Non-pigmented ciliary epithelial cell (primary cell): ENCODE results near the gene METTL4.

Experiments used
- DNase-seq: peaks from one replicate; pipeline ENCODE4 v3.0.0-alpha.2; 2010; ENCODE audit warnings: low read depth

Gene METTL4, protein sequence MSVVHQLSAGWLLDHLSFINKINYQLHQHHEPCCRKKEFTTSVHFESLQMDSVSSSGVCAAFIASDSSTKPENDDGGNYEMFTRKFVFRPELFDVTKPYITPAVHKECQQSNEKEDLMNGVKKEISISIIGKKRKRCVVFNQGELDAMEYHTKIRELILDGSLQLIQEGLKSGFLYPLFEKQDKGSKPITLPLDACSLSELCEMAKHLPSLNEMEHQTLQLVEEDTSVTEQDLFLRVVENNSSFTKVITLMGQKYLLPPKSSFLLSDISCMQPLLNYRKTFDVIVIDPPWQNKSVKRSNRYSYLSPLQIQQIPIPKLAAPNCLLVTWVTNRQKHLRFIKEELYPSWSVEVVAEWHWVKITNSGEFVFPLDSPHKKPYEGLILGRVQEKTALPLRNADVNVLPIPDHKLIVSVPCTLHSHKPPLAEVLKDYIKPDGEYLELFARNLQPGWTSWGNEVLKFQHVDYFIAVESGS

DNA sequence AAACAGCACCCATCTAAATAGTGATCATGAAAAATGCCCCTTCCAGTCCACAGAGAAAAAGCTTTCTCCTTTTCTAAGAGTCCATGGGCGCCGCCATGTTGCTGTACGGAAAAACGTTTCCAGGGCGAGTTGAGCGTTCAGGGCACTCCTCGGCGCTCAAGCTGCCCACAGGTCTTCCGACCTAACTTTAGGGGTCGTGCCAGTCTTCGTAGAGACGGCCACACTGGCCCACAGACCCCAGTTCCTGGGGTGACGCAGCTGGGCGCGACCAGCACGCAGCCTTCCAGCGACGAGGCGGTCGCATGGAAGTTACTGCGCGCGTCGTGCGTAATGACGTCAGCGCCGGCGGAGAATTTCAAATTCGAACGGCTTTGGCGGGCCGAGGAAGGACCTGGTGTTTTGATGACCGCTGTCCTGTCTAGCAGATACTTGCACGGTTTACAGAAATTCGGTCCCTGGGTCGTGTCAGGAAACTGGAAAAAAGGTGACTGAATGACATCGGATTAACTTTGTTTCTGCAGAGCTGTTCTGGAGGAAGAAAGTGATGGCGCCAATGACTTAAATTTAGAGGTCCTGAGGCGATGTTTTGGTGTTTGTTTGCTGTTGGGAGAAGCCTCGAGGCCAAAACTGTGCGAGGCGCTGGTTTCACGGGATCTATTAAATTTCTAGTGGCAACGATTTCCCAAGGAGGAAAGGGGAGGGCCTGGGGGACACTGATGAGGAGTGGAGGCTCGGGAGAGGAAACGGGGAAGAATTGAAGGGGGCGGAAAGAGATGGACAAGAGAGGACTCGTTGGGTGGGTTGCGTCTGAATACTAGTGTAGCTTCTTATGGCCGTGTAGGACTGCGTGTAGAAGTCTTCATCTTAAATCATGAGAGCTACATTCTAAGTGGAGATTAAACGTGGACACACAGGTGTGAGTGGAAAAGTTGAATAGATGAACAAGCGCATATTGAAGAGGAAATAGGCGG is at the start of gene METTL4, which contains the start of gene NDC80:
METTL4 (minus strand) TSS at position 306 of the 971 bp plus-strand sequence. CDS start 4,289 bp downstream, outside the sequence.
NDC80 (plus strand) TSS at position 358 of the 971 bp plus-strand sequence. CDS start 1,429 bp downstream, outside the sequence.
- peak; percentile 34 for DNase-seq

DNA sequence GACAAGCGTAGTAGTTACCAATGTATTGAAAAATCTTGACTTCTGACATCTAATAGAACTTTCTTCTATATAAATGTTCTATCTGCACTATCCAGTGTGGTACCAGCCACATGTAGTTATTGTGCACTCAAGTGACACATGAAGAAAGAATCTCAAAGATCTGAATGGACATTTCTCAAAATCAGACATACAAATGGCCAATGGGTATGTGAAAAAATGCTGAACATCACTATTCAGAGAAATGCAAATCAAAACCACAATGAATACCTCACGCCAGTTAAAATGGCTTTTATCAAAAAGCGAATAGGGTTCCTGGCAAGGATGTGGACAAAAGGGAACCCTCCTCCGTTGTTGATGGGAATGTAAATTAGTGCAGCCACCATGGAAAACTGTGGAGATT is 46.7 kb upstream of the METTL4 start:
- no peak for DNase-seq

DNA sequence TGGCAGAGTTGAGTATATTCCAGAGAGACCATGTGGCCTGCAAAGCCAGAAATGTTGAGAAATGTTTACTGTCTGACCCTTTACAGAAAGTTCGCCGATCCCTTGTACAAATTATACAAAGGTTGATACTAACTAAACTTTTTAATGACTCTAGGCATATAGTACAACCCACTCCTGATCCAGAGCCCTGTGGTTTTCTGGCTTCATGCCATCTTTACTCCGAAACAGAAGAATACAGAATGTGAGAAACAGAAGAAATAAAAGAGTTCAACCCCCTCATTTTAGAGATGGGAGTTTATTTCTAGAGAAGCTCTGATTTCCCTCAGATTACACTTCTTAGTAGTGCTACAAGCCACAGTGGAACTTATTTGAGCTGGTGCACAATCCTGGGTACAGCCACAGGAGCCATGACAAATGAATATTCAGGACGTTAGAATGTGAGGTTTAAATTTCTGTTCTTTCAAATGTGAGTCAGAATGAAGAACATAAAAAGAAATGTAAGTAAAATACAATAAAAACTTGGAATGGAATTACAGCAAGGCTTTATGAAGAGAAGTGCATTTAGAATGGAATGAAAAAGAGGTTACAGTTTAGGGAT is 46.2 kb upstream of the METTL4 start:
- no peak for DNase-seq

DNA sequence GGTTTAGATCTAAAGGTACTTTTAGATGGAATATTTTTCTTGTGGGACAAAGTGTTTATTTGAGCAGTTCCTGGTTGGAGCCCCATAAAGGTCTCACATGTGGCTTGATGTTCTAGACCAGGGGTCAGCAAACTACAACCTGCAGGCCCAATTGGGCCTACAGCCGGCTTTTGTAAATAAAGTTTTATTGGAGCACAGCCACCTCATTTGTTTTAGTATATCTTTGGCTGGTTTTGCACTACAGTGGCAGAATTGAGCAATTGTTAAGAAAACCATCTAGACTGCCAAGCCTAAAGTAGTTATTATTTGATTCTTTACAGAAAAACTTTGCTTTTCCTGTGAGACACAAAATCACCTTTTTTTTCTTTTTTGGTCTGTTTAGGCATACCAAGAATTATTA is 41.7 kb upstream of the METTL4 start:
- DNase-seq = no peak

DNA sequence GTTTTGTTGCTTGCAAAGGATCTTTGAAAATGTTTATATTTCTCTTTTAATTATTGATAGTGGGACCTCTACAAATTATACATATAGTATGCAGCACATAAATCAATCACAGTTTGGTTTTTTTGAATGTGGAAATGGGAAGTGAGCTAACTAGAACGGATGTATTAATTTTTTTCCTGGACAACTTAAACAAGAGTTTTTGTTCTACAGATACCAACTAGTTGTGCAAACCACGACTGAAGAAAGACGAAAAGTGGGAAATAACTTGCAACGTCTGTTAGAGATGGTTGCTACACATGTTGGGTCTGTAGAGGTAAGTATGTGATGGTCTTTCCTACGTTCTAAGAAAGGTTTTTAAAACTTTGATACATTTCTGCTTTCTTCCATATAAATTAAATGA is 39.2 kb upstream of the METTL4 start:
- no peak for DNase-seq

DNA sequence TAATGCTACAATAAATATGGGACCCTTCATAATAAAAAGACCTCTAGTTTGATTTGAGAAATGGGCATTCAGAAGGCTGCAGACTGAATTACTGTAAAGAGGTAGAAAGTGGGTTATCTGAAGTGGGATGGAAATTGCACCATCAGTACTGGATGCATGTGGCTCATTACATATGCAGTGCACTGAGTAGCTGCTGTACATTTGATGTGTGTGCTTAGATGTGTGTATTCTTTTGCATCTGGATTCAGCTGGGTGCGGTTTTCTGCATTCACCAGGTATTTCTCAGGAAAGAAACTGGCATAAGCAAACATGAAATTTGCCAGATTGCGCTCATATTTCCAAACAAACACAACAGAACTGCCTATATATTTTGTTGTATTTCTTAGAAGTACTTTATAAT is 38.3 kb upstream of the METTL4 start:
- DNase-seq = no peak

DNA sequence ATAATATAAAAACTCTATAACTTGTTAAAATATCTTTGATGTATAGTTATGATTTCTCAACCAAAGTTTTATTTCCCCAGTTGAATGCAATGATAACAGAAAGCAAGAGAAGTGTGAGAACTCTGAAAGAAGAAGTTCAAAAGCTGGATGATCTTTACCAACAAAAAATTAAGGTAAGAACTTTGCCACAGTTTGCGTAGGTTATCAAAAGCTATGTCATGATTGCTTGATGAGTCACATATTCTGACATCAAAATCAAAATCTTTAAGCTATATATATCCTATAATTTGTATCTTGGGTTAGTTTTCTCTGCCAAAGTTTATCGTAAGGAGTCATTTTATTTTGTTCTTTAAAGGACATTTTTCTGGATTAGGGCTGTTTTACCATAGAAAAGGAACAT is 35.0 kb upstream of the METTL4 start:
- DNase-seq = no peak

DNA sequence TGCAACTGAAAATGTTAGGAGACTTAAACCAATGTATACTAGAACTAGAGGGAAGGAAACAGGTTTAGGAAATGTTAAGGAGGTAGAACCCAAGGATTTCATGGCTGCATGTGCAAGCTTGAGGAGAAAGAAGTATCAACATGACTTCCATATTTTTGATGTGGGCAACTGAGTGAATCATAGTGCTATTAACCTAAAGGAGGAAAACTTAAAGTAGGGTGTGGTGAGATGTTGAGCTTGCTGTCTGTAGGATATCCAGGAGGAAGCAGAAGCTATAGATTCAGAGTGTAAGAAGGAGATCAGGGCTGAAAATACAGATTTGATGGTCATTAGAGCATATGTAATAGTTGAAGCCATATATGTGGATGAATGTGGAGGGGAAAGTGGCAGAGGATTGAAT is 31.5 kb upstream of the METTL4 start:
- DNase-seq = no peak

DNA sequence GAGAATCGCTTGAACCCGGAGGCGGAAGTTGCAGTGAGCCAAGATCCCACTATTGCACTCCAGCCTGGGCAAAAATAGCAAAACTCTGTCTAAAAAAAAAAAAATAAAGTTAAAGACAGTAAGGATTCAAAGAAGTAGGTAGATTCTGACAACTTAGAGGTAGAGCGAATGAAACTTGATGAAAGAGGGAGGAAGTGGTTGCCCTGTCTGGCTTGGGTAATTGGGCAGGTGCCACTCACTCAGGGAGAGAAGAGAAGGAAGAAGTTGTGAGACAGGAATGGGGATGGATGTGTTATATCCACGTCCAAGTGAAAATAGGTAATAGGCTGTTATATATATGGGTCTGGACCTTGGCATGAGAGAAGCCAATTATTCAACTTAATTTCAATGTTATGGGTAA is 26.3 kb upstream of the METTL4 start:
- DNase-seq = no peak

DNA sequence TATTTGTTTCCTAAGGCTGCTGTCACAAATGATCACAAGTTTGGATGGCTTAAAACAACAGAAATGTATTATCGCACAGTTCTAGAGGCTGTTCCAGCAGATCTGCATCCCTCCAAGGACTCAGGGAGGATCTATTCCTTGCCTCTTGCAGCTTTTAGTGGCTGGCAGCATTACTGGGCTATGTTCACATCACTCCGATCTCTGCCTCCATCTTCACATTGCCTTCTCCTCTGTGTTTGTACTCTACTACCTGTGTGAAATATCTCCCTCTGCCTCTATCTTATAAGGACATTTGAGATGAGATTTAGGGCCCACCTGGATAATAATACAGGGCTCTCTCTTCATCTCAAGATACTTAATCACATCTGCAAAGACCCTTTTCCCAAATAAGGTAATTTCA is 19.0 kb upstream of the METTL4 start:
- DNase-seq = no peak

DNA sequence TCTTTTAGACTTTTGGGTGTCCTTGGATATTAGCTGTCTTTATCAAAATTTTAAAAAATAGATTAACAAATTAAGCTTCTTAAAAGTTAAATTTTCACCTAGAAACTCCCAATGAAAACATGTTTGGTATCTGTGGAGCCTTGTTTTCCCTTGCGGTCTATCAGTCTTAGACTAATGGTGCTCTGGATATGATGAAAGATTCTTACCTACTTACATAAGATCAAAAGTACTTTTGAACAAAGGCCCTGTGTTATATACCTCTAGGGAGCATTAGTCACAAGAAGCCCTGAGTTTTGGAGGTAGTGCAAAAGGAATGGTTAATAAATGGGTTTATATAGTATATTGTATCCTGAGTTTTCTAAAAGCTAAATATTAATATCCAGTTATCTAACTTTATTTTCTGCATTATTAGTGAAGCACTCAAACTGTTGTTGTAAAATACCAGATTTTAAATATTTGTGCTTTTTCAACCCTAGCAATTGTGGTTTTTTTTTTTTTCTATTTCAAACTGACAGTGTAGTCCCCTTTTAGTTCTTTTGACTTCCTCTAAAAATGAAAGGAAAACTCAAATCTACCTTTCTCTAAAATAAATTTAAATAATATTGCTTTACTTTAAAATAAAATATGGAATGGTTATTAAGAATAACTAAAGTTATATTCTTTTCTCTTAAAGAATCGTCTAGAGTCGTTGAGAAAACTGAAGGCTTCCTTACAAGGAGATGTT is 18.2 kb upstream of the METTL4 start:
- no peak for DNase-seq

DNA sequence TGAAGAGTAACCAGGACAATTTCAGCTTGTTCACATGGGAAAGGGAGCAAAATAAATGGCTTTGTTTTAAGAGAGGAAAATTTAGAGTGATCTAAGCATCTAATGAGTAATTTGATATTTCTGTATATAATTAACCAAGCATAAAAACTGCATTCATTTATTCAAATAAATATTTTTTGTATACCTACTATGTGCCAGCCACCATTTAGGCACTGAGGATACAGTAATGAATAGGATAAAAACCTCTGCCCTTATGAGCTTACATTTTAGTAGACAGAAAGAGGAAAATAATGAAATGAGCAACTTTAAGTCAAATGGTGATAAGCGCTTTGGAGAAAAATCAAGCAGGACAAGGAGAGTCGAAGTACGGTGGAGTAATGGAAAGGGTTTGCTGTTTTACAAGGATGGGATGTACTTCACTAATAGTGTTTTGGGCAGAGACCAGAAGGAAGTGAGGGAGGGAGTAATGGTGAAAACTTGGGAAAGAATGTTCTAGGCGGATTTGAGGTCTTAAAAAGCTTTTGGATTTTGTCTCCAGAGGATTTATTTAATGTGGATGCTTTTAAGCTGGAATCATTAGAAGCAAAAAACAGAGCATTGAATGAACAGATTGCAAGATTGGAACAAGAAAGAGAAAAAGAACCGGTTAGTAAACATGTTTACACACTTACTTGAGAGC is 17.5 kb upstream of the METTL4 start:
- DNase-seq = no peak

DNA sequence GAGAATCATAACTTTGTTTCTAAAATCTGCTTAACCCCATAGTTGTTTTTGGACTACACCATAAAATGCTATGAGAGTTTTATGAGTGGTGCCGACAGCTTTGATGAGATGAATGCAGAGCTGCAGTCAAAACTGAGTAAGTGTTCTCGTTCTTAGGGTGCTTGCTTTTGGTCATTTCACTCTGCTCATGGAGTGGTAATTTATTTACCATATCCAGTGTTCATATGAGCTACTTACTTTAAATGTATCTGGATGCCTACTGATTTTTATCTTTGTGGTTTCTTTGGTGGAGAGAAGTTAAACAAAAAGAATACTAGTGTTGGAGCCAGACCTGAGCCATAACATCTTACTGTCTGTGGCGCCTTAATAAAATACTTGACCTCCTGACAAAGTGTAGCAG is 16.5 kb upstream of the METTL4 start:
- no peak for DNase-seq

DNA sequence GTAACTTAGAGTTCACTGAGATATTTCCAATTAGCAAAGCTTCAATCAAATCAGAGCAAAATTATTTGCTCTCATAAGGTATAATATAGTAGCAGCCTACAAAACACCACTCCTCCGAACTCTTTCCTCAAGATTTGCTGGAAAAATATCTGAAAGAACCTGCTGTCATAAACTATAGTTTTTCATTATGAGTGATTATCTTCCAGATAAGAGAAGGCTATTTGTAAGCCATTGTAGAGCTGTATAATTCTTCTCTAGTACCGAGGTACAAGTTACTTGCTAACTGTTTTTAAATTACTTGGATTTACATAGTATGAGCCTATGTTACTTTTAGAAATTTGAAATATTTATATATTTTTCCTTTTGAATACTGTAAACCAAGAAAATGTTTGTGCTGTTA is 2.1 kb upstream of the METTL4 start:
- DNase-seq = no peak

DNA sequence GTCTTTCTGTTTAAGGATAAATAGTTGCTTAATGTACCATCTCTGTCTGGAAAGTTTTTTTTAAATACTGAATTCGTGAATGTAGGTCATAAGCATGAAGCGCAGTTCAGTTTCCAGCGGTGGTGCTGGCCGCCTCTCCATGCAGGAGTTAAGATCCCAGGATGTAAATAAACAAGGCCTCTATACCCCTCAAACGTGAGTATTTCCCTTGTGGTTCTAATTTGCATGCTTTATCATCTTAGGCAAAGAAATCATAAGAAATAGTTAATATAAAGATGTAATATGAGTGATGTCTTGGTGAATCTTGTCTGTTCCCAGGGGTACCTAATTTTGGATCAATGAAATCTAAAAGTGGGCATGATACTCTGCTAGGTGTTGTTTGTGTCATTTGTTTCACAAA is 1.6 kb upstream of the METTL4 start:
- DNase-seq = no peak

DNA sequence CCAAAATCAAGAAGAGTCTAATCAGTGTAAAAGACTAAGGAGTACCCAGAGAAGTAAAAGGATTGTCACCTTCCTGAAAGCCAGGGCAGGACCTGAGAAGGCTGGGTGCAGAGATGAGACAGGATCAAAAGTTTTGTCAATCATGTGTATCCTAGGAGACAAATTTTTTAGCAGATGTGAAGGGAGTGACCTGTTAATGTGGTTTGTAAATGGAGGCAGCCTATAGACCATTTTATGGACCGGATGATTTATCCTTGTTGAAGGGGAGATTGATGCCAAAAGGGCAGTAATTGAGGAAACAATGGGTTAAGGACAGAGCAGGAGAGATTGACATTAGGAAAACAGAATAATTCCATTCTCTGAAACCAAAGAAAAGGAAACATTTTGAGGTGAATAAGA is 865 bp upstream of the METTL4 start:
- no peak for DNase-seq

DNA sequence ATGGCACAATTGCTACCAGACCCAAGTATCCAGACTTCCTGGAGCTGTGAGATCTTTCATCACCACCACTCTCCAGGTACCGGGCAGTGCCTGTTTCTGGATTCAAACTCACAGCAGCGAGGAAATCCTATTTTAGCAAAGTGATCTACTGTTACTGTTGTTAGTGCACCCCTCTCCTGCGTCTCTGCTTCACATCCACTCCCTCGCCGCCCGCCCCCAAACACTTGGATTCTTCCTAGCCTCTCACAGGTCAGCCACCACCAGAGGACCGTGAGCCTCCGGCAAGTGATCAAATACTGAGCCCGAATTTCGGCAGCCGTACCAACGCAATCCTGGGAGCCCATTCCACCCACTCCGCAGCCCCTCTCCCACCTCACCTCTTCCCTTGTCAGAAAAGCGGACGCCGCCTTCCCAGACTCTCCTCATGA is 519 bp downstream of the METTL4 start:
- DNase-seq = peak; percentile 15

DNA sequence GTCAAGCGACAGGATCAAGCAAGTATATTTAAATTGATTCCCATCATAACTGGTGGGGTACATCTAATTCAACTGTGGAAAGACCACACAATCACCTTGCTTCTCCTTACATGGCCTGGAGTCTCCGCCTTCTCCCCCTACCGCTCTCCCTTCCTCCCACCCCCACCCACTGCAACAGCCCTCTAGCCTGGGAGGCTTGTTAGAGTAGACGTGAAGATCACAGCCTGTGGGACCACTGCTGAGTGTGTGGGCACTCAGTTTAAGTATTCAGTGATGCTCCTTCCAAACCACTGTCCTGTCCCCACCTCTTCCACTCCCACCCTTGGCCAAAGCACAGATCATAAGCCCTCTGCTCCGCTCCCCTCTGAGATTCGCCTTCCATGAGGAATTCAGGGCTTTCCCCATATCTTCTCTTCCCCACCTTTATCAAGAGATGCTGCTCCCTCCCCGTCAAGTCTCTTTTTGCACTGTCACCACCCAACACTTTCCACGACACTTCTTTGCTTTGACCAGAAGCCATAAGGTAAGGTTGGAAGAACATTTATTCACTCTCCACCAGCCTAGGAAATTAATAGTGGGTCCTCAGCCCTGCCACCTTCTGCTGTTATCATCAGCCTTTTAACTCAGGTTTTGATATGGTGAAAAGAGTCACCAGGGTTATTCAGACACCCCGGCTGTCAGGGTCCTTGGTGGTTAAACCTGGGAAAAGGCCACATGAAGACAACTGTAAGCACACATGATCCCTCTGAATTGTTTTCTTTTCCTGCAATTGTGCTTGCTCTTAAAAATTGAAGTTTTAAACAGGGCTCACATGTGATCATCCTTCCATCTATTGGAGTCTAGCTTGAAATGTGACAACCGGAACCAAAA is 1.7 kb downstream of the METTL4 start:
- no peak for DNase-seq

DNA sequence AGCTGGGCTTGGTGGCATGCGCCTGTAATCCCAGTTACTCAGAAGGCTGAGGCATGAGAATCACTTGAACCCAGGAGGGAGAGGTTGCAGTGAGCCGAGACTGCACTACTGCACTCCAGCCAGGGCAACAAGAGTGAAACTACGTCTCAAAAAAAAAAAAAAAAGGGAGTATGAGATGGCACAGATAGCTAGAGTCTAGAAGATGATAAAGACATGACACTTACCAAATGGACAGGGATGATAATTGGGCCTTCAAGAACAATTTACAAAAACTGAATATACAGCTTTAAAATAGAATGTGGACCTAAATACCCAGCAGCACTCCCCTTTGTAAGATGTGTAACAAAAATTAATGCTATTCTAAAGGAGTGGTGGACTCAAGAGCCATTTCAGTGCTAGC is 2.7 kb downstream of the METTL4 start:
- DNase-seq = no peak

DNA sequence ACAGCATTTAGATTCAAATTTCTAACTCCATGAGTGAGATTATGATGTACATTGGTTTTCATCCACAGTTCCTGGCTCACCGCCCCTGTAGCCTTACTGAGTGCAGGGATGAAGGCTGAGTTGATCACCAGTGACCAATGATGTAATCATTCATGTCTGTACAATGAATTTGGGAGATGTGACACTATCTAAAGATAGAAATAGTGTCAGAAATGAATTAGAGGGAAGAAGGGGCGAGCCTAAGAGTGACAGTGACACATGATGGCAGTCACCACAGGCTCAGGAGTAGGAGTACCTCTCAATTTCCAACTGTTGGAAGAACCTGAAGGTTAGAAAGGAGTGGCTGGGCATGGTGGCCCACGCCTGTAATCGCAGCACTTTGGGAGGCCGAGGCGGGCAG is 3.2 kb downstream of the METTL4 start:
- no peak for DNase-seq
